K562 (cell line): ENCODE results near the gene SDHAF4. TPM values are rescaled to one million over a fixed set of nuclear protein-coding genes. Genes with fewer than 3 reads are reported as not detected.
A peak's percentile ranks its signal among the peaks of the same experiment; 100 is the strongest.

Experiments
- ATAC-seq: fragments of 200-7000 bp; cut with Tn5 transposase; 3 replicates; pipeline ENCODE4 v1.9.1; 2020; ENCODE audit warnings: moderate library complexity
- BruUV-seq: library from RNA; stranded (reverse); fragments of 400-500 nt; replicated peaks from 2 replicates; lab custom pipeline; 2021; lab: Mats Ljungman, UMichigan
- CTCF ChIA-PET: fragments of 300-600 bp; formaldehyde crosslinking; extraction: SDS; loops from one replicate; lab custom pipeline; 2021; ENCODE audit warnings: low intra/inter-chr PET ratio; lab: Yijun Ruan, JAX
- POLR2A ChIA-PET: fragments of 300-600, 350-650 bp; sonication (Branson Sonifier 250); formaldehyde crosslinking; extraction: SDS; loops from one replicate; lab custom pipeline; 2021; ENCODE audit warnings: antibody characterized with exemption, inconsistent platforms; lab: Yijun Ruan, JAX
- DNase-seq, 4 experiments: peaks; one replicate each; pipeline versions ENCODE4 v3.0.0 to v3.0.0-alpha.2; 2011 to 2018; ENCODE audit warnings: low spot score in 3 of 4, mixed read lengths in 3 of 4; ENCODE audit errors: extremely low read depth in 1 of 4
- FAIRE-seq: peaks from 2 replicates; lab custom pipeline; 2011; peaks lifted over from hg19 to GRCh38; lab: Jason Lieb, UNC
- H2AFZ ChIP-seq: 2 replicates; pipeline ENCODE4 v1.6.0; 2011; ENCODE audit warnings: low read depth, low read length, control low read depth, inconsistent platforms
- H3K27ac ChIP-seq: fragments of 200-600 bp; 3 replicates; pipeline ENCODE4 v1.8.0; 2011; ENCODE audit warnings: low read depth, mild to moderate bottlenecking, control low read depth, inconsistent platforms, low read length, moderate library complexity, mixed read lengths; ENCODE audit errors: extremely low read depth
- H3K27me3 ChIP-seq, 2 experiments: fragments of 300-600 bp in 1 of 2; 2 replicates in 1 of 2; 3 replicates in 1 of 2; pipeline versions ENCODE4 v1.6.0 to v1.8.0; 2011; ENCODE audit warnings: inconsistent platforms in 2 of 2, low read length in 2 of 2, mild to moderate bottlenecking in 1 of 2, mixed read lengths in 1 of 2, moderate library complexity in 1 of 2; ENCODE audit not compliant: control insufficient read depth in 2 of 2, insufficient read depth in 2 of 2
- H3K36me3 ChIP-seq: fragments of 300-600 bp; 3 replicates; pipeline ENCODE4 v1.8.0; 2011; ENCODE audit warnings: mild to moderate bottlenecking, low read length, inconsistent platforms; ENCODE audit not compliant: control insufficient read depth, insufficient read depth
- H3K4me1 ChIP-seq, 2 experiments: fragments of 200-600 bp in 1 of 2; replicated peaks in 1 of 2; 2 replicates in 1 of 2; 3 replicates in 1 of 2; pipeline versions ENCODE4 v1.5.1 to v1.8.0; 2011; ENCODE audit warnings: inconsistent platforms in 2 of 2, low read length in 2 of 2, mild to moderate bottlenecking in 1 of 2, mixed read lengths in 1 of 2, moderate library complexity in 1 of 2; ENCODE audit not compliant: control insufficient read depth in 2 of 2, insufficient read depth in 2 of 2
- H3K4me2 ChIP-seq: 2 replicates; pipeline ENCODE4 v1.6.1; 2011; ENCODE audit warnings: low read length, control low read depth, inconsistent platforms, mixed read lengths; ENCODE audit not compliant: insufficient read depth
- H3K4me3 ChIP-seq: fragments of 200-600 bp; sonication (generic), shearing (Covaris generic); 2 replicates; pipeline ENCODE4 v1.5.1; 2016; ENCODE audit warnings: control low read depth, inconsistent platforms
- H3K79me2 ChIP-seq: fragments of 200-600 bp; 3 replicates; pipeline ENCODE4 v1.8.0; 2011; ENCODE audit warnings: low read length, inconsistent platforms; ENCODE audit not compliant: control insufficient read depth, insufficient read depth
- H3K9ac ChIP-seq, 2 experiments: 2 replicates each; pipeline versions ENCODE4 v1.6.0 to v1.6.1; 2011; ENCODE audit warnings: low read depth in 2 of 2, low read length in 2 of 2, control low read depth in 1 of 2, inconsistent platforms in 1 of 2, mild to moderate bottlenecking in 1 of 2, mixed read lengths in 1 of 2; ENCODE audit not compliant: insufficient read depth in 1 of 2
- H3K9me1 ChIP-seq: one replicate; pipeline ENCODE4 v1.6.0; 2011; ENCODE audit warnings: inconsistent platforms, mild to moderate bottlenecking, low read length, moderate library complexity; ENCODE audit not compliant: control insufficient read depth, insufficient read depth
- H3K9me3 ChIP-seq: replicated peaks from 2 replicates; pipeline ENCODE4 v1.5.1; 2011; ENCODE audit warnings: low read depth, low read length, inconsistent platforms; ENCODE audit not compliant: control insufficient read depth, insufficient read depth
- H4K20me1 ChIP-seq: replicated peaks from 2 replicates; pipeline ENCODE4 v1.6.1; 2011; ENCODE audit warnings: low read length, inconsistent platforms, mixed read lengths; ENCODE audit not compliant: control insufficient read depth, insufficient read depth
- CEBPB ChIP-seq: fragments of 450-650 bp; IDR thresholded peaks from 2 replicates; pipeline ENCODE4 v1.6.1; 2016; ENCODE audit warnings: missing genetic modification characterization, missing compliant biosample characterization
- MECOM ChIP-seq: fragments of 250-450 bp; sonication (Bioruptor Pico); IDR thresholded peaks from 2 replicates; pipeline ENCODE4 v1.8.0; 2022; ENCODE audit warnings: inconsistent platforms
- RBBP5 ChIP-seq: fragments of 200-600 bp; sonication (generic); IDR thresholded peaks from 2 replicates; pipeline ENCODE4 v1.6.1; 2012; ENCODE audit warnings: borderline replicate concordance, mild to moderate bottlenecking, low read length, control low read depth, inconsistent platforms; ENCODE audit not compliant: insufficient read depth, poor library complexity, severe bottlenecking
- RFX1 ChIP-seq: fragments of 450-650 bp; IDR thresholded peaks from 2 replicates; pipeline ENCODE4 v1.6.1; 2016; ENCODE audit warnings: mild to moderate bottlenecking, moderate library complexity
- ZFP1 ChIP-seq: fragments of 450-650 bp; formaldehyde crosslinking; IDR thresholded peaks from 2 replicates; pipeline ENCODE4 v1.4.0; 2020; ENCODE audit warnings: mild to moderate bottlenecking, mixed read lengths
- WGBS: fragments of 100-300 bp; shearing (Covaris generic); methylation state at CpG from one replicate; pipeline ENCODE4 v1.1.6; 2016; ENCODE audit warnings: low coverage, mixed read lengths; ENCODE audit not compliant: insufficient coverage; ENCODE audit errors: missing lambda C conversion rate; 5-methylcytosine and 5-hydroxymethylcytosine counted together
- in situ Hi-C: fragments of 300-500 bp; cut with MboI; formaldehyde crosslinking; loops from 4 replicates; pipeline ENCODE4 v1.15.0; 2018; ENCODE audit warnings: inconsistent platforms, mixed read lengths
- intact Hi-C: fragments of 100-400 bp; cut with micrococcal nuclease; formaldehyde crosslinking; loops from 2 replicates; pipeline ENCODE4 v1.14.2; 2022
- polyA plus RNA-seq, 8 experiments: library from polyadenylated mRNA; depleted of rRNA in 4 of 8; stranded (reverse) in 5 of 8; unstranded in 3 of 8; fragments of >200 nt; fragmentation: Nextera tagmentation in 2 of 8; fragmentation: Illumina TruSeq in 1 of 8; extraction: Ambion mirVana in 2 of 8; extraction: Trizol in 1 of 8; gene quantifications; 2 replicates each; pipeline versions ENCODE4 v1.2.1 to v1.2.3, GENCODE V29; 2011 to 2014; ENCODE audit warnings: inconsistent platforms in 1 of 8, missing spikeins in 1 of 8
- total RNA-seq, 7 experiments: library from RNA; depleted of rRNA in 6 of 7; stranded (reverse); fragments of >200 nt in 6 of 7; fragmentation: Illumina TruSeq in 2 of 7; extraction: Trizol in 2 of 7; gene quantifications; 2 replicates each; pipeline versions ENCODE4 v1.2.1 to v1.2.3, GENCODE V29; 2011 to 2021; ENCODE audit warnings: low replicate concordance in 1 of 7
- TF ChIP-seq, protein P1 (sequence below): fragments of 250-450 bp; sonication (Bioruptor Pico); IDR thresholded peaks from 2 replicates; pipeline ENCODE4 v1.6.1; 2021; ENCODE audit warnings: mild to moderate bottlenecking
- TF ChIP-seq, protein P2 (sequence below): fragments of 450-650 bp; IDR thresholded peaks from 2 replicates; pipeline ENCODE4 v1.6.1; 2014; ENCODE audit warnings: low read depth, mild to moderate bottlenecking, moderate library complexity, borderline replicate concordance
- TF ChIP-seq, protein P3 (sequence below): sonication (generic); formaldehyde crosslinking; IDR thresholded peaks from 2 replicates; pipeline ENCODE4 v1.8.0; 2022; ENCODE audit warnings: missing genetic modification reagents, mild to moderate bottlenecking, moderate library complexity, borderline replicate concordance
- TF ChIP-seq, protein P4 (sequence below), 2 experiments: fragments of 450-650 bp in 1 of 2; IDR thresholded peaks; 2 replicates each; pipeline ENCODE4 v1.6.1; 2011 to 2017; ENCODE audit warnings: low read depth in 2 of 2, antibody characterized with exemption in 1 of 2, borderline replicate concordance in 1 of 2, low read length in 1 of 2, mild to moderate bottlenecking in 1 of 2, mixed read lengths in 1 of 2; ENCODE audit not compliant: control insufficient read depth in 1 of 2
- TF ChIP-seq, protein P5 (sequence below): fragments of 250-450 bp; sonication (Bioruptor Pico); IDR thresholded peaks from 2 replicates; pipeline ENCODE4 v1.4.0; 2020; ENCODE audit warnings: mild to moderate bottlenecking, moderate library complexity

Gene SDHAF4
- total and polyA plus RNA-seq, 9 of the 15 experiments (the other 6 are each of a cell fraction or from before 2014, with no cell fraction given): 3.5 to 12.0 (median 6.2) TPM

DNA sequence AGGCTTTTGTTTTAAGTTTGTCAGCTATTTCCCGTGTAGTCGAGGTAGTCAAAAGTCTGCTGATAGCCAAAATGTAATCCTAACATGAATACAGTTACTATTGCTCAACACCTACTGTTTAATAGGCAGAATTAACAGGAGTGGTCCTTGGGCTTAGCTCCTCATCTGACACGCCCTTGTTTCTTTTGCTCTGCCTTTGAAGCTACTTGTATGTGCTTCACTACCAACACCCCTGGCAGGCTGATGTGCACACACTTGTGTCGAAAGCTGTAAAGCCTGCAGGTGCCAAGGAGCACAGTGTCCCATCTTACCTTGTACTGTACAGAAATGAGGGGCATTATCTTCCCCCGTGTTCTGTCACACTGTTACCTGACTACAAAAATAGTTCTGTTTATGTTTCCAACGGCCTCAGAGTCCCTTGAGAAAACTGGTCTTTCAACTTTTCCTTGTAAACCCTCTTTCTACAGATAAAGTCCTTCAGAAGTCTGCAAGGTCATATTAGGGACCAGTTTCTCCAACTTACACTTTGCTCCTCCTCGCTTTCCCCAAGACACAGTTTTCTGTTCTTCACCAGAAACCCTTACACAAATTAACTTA, 9.3 kb downstream of the SDHAF4 start (continued):
- peak; percentile 65 for TF ChIP-seq CEBPB

DNA sequence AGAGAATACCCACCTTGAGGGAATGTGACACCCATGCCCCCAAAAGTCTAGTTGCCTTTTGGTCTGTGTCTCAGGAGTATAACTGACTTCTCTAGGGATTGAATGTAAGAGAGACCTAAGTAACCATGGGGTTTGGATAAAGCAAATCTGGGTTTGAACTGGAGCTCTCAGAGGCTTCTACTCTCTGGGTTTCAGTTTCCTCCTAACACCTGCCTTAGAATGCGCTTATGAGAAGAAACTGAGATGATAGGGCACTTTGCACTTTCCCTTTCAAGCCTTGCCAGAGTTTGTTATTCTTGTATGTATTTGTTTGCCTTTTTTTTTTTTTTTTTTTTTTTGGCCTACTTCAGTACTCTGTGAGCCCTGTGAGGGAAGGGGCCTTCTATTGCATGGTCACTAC, 19.4 kb downstream of the SDHAF4 start:
- POLR2A ChIA-PET: interaction anchor here (0.6 kb wide), 2 partner anchors 10 to 17 kb away, joined by 3 to 6 read pairs; no protein-coding TSS in a partner anchor
- intact Hi-C loops: no loop called here
- Histone ChIP-seq H4K20me1 (no peaks in the 10 kb centered on the region), H3K27me3 (no peaks in the 10 kb centered on the region), H3K9ac (no peak overlapping the region), H3K9me1 (no peaks in the 10 kb centered on the region), H3K4me1 (no peaks in the 10 kb centered on the region), H3K36me3 (no peaks in the 10 kb centered on the region), H3K4me2 (no peak overlapping the region), H3K27ac (no peak overlapping the region), H3K4me3 (no peak overlapping the region), H2AFZ (no peak overlapping the region), H3K79me2 (no peaks in the 10 kb centered on the region), H3K9me3 (no peaks in the 10 kb centered on the region)
- ATAC-seq (no peak), FAIRE-seq (no peak), DNase-seq (no peak)
- in situ Hi-C loops: no loop called here
- CTCF ChIA-PET: no interaction called here
- TF ChIP-seq MECOM (CRISPR knock-in tag) (no peak), RBBP5 (no peak), ZFP1 (CRISPR knock-in tag) (no peak), RFX1 (no peak)
- TF ChIP-seq, protein P1, sequence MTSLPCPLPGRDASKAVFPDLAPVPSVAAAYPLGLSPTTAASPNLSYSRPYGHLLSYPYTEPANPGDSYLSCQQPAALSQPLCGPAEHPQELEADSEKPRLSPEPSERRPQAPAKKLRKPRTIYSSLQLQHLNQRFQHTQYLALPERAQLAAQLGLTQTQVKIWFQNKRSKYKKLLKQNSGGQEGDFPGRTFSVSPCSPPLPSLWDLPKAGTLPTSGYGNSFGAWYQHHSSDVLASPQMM: no peak
- TF ChIP-seq, protein P2, sequence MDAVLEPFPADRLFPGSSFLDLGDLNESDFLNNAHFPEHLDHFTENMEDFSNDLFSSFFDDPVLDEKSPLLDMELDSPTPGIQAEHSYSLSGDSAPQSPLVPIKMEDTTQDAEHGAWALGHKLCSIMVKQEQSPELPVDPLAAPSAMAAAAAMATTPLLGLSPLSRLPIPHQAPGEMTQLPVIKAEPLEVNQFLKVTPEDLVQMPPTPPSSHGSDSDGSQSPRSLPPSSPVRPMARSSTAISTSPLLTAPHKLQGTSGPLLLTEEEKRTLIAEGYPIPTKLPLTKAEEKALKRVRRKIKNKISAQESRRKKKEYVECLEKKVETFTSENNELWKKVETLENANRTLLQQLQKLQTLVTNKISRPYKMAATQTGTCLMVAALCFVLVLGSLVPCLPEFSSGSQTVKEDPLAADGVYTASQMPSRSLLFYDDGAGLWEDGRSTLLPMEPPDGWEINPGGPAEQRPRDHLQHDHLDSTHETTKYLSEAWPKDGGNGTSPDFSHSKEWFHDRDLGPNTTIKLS: no peak
- TF ChIP-seq, protein P3, sequence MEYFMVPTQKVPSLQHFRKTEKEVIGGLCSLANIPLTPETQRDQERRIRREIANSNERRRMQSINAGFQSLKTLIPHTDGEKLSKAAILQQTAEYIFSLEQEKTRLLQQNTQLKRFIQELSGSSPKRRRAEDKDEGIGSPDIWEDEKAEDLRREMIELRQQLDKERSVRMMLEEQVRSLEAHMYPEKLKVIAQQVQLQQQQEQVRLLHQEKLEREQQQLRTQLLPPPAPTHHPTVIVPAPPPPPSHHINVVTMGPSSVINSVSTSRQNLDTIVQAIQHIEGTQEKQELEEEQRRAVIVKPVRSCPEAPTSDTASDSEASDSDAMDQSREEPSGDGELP: no peak
- TF ChIP-seq, protein P4, sequence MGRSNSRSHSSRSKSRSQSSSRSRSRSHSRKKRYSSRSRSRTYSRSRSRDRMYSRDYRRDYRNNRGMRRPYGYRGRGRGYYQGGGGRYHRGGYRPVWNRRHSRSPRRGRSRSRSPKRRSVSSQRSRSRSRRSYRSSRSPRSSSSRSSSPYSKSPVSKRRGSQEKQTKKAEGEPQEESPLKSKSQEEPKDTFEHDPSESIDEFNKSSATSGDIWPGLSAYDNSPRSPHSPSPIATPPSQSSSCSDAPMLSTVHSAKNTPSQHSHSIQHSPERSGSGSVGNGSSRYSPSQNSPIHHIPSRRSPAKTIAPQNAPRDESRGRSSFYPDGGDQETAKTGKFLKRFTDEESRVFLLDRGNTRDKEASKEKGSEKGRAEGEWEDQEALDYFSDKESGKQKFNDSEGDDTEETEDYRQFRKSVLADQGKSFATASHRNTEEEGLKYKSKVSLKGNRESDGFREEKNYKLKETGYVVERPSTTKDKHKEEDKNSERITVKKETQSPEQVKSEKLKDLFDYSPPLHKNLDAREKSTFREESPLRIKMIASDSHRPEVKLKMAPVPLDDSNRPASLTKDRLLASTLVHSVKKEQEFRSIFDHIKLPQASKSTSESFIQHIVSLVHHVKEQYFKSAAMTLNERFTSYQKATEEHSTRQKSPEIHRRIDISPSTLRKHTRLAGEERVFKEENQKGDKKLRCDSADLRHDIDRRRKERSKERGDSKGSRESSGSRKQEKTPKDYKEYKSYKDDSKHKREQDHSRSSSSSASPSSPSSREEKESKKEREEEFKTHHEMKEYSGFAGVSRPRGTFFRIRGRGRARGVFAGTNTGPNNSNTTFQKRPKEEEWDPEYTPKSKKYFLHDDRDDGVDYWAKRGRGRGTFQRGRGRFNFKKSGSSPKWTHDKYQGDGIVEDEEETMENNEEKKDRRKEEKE (IDR thresholded peaks at IDR 0.05; ENCODE audit: borderline replicate concordance in 1 of 2, control insufficient read depth in 1 of 2, low read depth in 2 of 2, low read length in 1 of 2): no peak
- TF ChIP-seq, protein P5, sequence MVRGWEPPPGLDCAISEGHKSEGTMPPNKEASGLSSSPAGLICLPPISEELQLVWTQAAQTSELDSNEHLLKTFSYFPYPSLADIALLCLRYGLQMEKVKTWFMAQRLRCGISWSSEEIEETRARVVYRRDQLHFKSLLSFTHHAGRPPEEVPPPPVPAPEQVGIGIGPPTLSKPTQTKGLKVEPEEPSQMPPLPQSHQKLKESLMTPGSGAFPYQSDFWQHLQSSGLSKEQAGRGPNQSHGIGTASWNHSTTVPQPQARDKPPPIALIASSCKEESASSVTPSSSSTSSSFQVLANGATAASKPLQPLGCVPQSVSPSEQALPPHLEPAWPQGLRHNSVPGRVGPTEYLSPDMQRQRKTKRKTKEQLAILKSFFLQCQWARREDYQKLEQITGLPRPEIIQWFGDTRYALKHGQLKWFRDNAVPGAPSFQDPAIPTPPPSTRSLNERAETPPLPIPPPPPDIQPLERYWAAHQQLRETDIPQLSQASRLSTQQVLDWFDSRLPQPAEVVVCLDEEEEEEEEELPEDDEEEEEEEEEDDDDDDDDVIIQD: no peak
- no TSS peak for BruUV-seq
- WGBS: 77% methylated on average over 1 of the region's 1 CpG
